HFFc6 (cell line): ENCODE results near the gene RPL22L1. TPM values are rescaled to one million over a fixed set of nuclear protein-coding genes. Genes with fewer than 3 reads are reported as not detected.

Experiments
- DNase-seq: peaks from one replicate; pipeline ENCODE4 v3.0.0-alpha.2; 2018
- H3K27ac Mint-ChIP-seq: 2 replicates; pipeline ENCODE4 v1.8.0; 2020; ENCODE audit warnings: mild to moderate bottlenecking, mixed read lengths
- H3K27me3 Mint-ChIP-seq: 2 replicates; pipeline ENCODE4 v1.8.0; 2021; ENCODE audit warnings: mild to moderate bottlenecking, moderate library complexity, mixed read lengths; ENCODE audit not compliant: insufficient read depth
- H3K36me3 Mint-ChIP-seq: 2 replicates; pipeline ENCODE4 v1.8.0; 2021; ENCODE audit warnings: low read depth, mixed read lengths
- H3K4me1 Mint-ChIP-seq: 2 replicates; pipeline ENCODE4 v1.8.0; 2020; ENCODE audit warnings: low read depth, mixed read lengths
- H3K4me3 Mint-ChIP-seq: 2 replicates; pipeline ENCODE4 v1.8.0; 2020; ENCODE audit warnings: mild to moderate bottlenecking, moderate library complexity, mixed read lengths
- H3K9me3 Mint-ChIP-seq: 2 replicates; pipeline ENCODE4 v1.8.0; 2020; ENCODE audit warnings: mild to moderate bottlenecking, mixed read lengths
- CTCF ChIP-seq: fragments of 200-600 bp; sonication (generic); IDR thresholded peaks from 2 replicates; pipeline ENCODE4 v1.5.0; 2021; ENCODE audit warnings: antibody characterized with exemption, mild to moderate bottlenecking
- total RNA-seq, 6 experiments: library from RNA; stranded (reverse); fragmentation: NEBNext Ultra II Directional; extraction: Animal tissue kit (Norgen Biotek cat#: 25700); gene quantifications; 2 replicates in 1 of 6; 3 replicates in 5 of 6; pipeline ENCODE4 v1.2.3, GENCODE V29; 2021

Gene RPL22L1
- total RNA-seq, 6 experiments from 2014 or later, result 145 to 211 (median 166) TPM

GRCh38 chr3:170863816-170864215, 6.2 kb downstream of the RPL22L1 start:
- Mint-ChIP-seq H3K27ac (no peak overlapping the region), H3K4me1 (peaks cover 16% of the 10 kb centered on the region), H3K9me3 (no peaks in the 10 kb centered on the region), H3K27me3 (no peaks in the 10 kb centered on the region), H3K4me3 (no peak overlapping the region), H3K36me3 (peaks cover 20% of the 10 kb centered on the region)
- no peak for TF ChIP-seq CTCF
- DNase-seq, result no peak

- Mint-ChIP-seq H3K27ac (no peak overlapping the region), H3K27me3 (no peaks in the 10 kb centered on the region), H3K4me3 (no peak overlapping the region), H3K9me3 (no peaks in the 10 kb centered on the region), H3K4me1 (peaks cover 21% of the 10 kb centered on the region), H3K36me3 (peaks cover 20% of the 10 kb centered on the region)
- no peak for TF ChIP-seq CTCF
- DNase-seq, result no peak
Measured at GRCh38 chr3:170862618-170863374, 7.2 kb downstream of the RPL22L1 start.

GRCh38 chr3:170858599-170858998, 11.4 kb downstream of the RPL22L1 start:
- Mint-ChIP-seq H3K4me1 (peaks cover 18% of the 10 kb centered on the region), H3K9me3 (no peaks in the 10 kb centered on the region), H3K36me3 (no peaks in the 10 kb centered on the region)

GRCh38 chr3:170852324-170852723, 17.7 kb downstream of the RPL22L1 start:
- H3K27ac Mint-ChIP-seq, result no peak overlapping the region
- H3K4me1 Mint-ChIP-seq, result peaks cover 5% of the 10 kb centered on the region; the same call in 1 of the 2 replicates
- H3K4me3 Mint-ChIP-seq, result no peak overlapping the region
- TF ChIP-seq CTCF, result no peak
- H3K27me3 Mint-ChIP-seq, result no peaks in the 10 kb centered on the region; the same call in 1 of the 2 replicates
- no peaks in the 10 kb centered on the region for H3K36me3 Mint-ChIP-seq
- DNase-seq, result no peak
- H3K9me3 Mint-ChIP-seq, result no peaks in the 10 kb centered on the region

More at GRCh38 chr3:170858599-170858998, 11.4 kb downstream of the RPL22L1 start:
- TF ChIP-seq CTCF, result no peak
- Mint-ChIP-seq H3K27ac (no peak overlapping the region), H3K4me3 (no peak overlapping the region), H3K27me3 (no peaks in the 10 kb centered on the region)
- no peak for DNase-seq

GRCh38 chr3:170848292-170848917, 21.6 kb downstream of the RPL22L1 start:
- Mint-ChIP-seq H3K9me3 (no peaks in the 10 kb centered on the region), H3K36me3 (no peaks in the 10 kb centered on the region), H3K4me3 (no peak overlapping the region), H3K27ac (no peak overlapping the region), H3K27me3 (no peaks in the 10 kb centered on the region; the same call in 1 of the 2 replicates), H3K4me1 (no peaks in the 10 kb centered on the region)
- no peak for DNase-seq
- TF ChIP-seq CTCF, result peak; percentile 78
